ENCODE data around the gene DRC1.

- no peak for TF ChIP-seq POLR2AphosphoS5 (IDR thresholded peaks at IDR 0.05; ENCODE audit: insufficient read depth in 1 of 2, low read depth in 1 of 2)
- no peak for TF ChIP-seq CTCF (IDR thresholded peaks at IDR 0.05)
- TF ChIP-seq POLR2A (IDR thresholded peaks at IDR 0.05), result no peak
Observed at GRCh38 chr2:26356111-26356510, 45.6 kb upstream of the DRC1 start.

Measured in vagina (tissue), 2 donors.